Neural cell (in vitro differentiated cells): ENCODE results near the gene SHLD2. TPM values are rescaled to one million over a fixed set of nuclear protein-coding genes. Genes with fewer than 3 reads are reported as not detected.
A peak's percentile ranks its signal among the peaks of the same experiment; 100 is the strongest.

Experiments
- H2AFZ ChIP-seq: fragments of 200-600, 300-800 bp; sonication (generic), shearing (Covaris generic); 2 replicates; pipeline ENCODE4 v1.6.0; 2014; ENCODE audit warnings: low read depth, mild to moderate bottlenecking, antibody characterized with exemption, low read length, moderate library complexity
- H3F3A ChIP-seq: fragments of 200-600 bp; shearing (Covaris generic); 2 replicates; pipeline ENCODE4 v1.6.1; 2016; ENCODE audit warnings: mild to moderate bottlenecking, moderate library complexity, mixed read lengths, antibody characterized with exemption, low read length; ENCODE audit not compliant: insufficient read depth, poor library complexity, severe bottlenecking
- H3K27ac ChIP-seq: fragments of 200-600, 300-800 bp; sonication (generic), shearing (Covaris generic); 2 replicates; pipeline ENCODE4 v1.5.1; 2014; ENCODE audit warnings: mild to moderate bottlenecking, low read length, moderate library complexity
- H3K27me3 ChIP-seq: fragments of 300-800, 200-600 bp; sonication (generic), shearing (Covaris generic); 2 replicates; pipeline ENCODE4 v1.6.0; 2014; ENCODE audit warnings: mild to moderate bottlenecking, low read depth, low read length, moderate library complexity; ENCODE audit not compliant: insufficient read depth
- H3K36me3 ChIP-seq: fragments of 300-800, 200-600 bp; sonication (generic), shearing (Covaris generic); 2 replicates; pipeline ENCODE4 v1.5.1; 2014; ENCODE audit warnings: mild to moderate bottlenecking, antibody characterized with exemption, low read length, moderate library complexity; ENCODE audit not compliant: insufficient read depth
- H3K4me2 ChIP-seq: fragments of 300-800, 200-600 bp; sonication (generic), shearing (Covaris generic); 2 replicates; pipeline ENCODE4 v1.6.0; 2014; ENCODE audit warnings: mild to moderate bottlenecking, low read length
- H3K4me3 ChIP-seq: fragments of 300-800, 200-600 bp; sonication (generic), shearing (Covaris generic); 2 replicates; pipeline ENCODE4 v1.5.1; 2014; ENCODE audit warnings: mild to moderate bottlenecking, low read length, moderate library complexity
- H3K79me2 ChIP-seq: fragments of 200-600 bp; shearing (Covaris generic); replicated peaks from 2 replicates; pipeline ENCODE4 v1.6.0; 2014; ENCODE audit warnings: mild to moderate bottlenecking, low read length, moderate library complexity; ENCODE audit not compliant: insufficient read depth
- H3K9ac ChIP-seq: fragments of 300-800, 200-600 bp; sonication (generic), shearing (Covaris generic); 2 replicates; pipeline ENCODE4 v1.6.1; 2016; ENCODE audit warnings: mild to moderate bottlenecking, low read length, mixed read lengths
- H3K9me2 ChIP-seq: fragments of 200-600 bp; shearing (Covaris generic); 2 replicates; pipeline ENCODE4 v1.6.1; 2016; ENCODE audit warnings: mild to moderate bottlenecking, low read length, mixed read lengths; ENCODE audit not compliant: insufficient read depth
- H3K9me3 ChIP-seq: fragments of 200-600, 300-800 bp; sonication (generic), shearing (Covaris generic); 2 replicates; pipeline ENCODE4 v1.6.1; 2016; ENCODE audit warnings: mild to moderate bottlenecking, mixed run types, low read length, moderate library complexity, mixed read lengths
- H4K20me1 ChIP-seq: fragments of 200-600 bp; shearing (Covaris generic); 2 replicates; pipeline ENCODE4 v1.6.1; 2016; ENCODE audit warnings: mild to moderate bottlenecking, mixed run types; ENCODE audit not compliant: insufficient read depth
- EP300 ChIP-seq: fragments of 450-650 bp; conservative IDR thresholded peaks from 2 replicates; pipeline ENCODE4 v1.6.1; 2014; ENCODE audit warnings: antibody characterized with exemption, mild to moderate bottlenecking, moderate library complexity; ENCODE audit not compliant: poor library complexity, severe bottlenecking
- EZH2 ChIP-seq: fragments of 200-600, 300-800 bp; shearing (Covaris generic), sonication (generic); IDR thresholded peaks from 2 replicates; pipeline ENCODE4 v1.6.1; 2014; ENCODE audit warnings: antibody characterized with exemption, low read length, borderline replicate concordance, mild to moderate bottlenecking; ENCODE audit not compliant: insufficient read depth, poor library complexity, severe bottlenecking
- POLR2AphosphoS5 ChIP-seq: IDR thresholded peaks from 2 replicates; pipeline ENCODE4 v1.6.1; 2012
- RAD21 ChIP-seq: fragments of 450-650 bp; conservative IDR thresholded peaks from 2 replicates; pipeline ENCODE4 v1.6.1; 2014; ENCODE audit warnings: antibody characterized with exemption, mild to moderate bottlenecking, moderate library complexity
- SMC3 ChIP-seq: fragments of 450-650 bp; conservative IDR thresholded peaks from 2 replicates; pipeline ENCODE4 v1.6.1; 2014; ENCODE audit warnings: antibody characterized with exemption, mild to moderate bottlenecking, moderate library complexity; ENCODE audit not compliant: poor library complexity
- TAF1 ChIP-seq: IDR thresholded peaks from 2 replicates; pipeline ENCODE4 v1.6.1; 2012; ENCODE audit warnings: low read depth
- polyA plus RNA-seq: library from polyadenylated mRNA; depleted of rRNA; stranded (reverse); fragments of >200 nt; gene quantifications from 2 replicates; pipeline ENCODE4 v1.2.3, GENCODE V29; 2014
- TF ChIP-seq, protein P1 (sequence below): fragments of 450-650 bp; IDR thresholded peaks from 2 replicates; pipeline ENCODE4 v1.5.1; 2014; ENCODE audit warnings: antibody characterized with exemption, mild to moderate bottlenecking, moderate library complexity; ENCODE audit not compliant: poor library complexity, severe bottlenecking
- TF ChIP-seq, protein P2 (sequence below): IDR thresholded peaks from 2 replicates; pipeline ENCODE4 v1.6.1; 2012; ENCODE audit warnings: borderline replicate concordance

Gene SHLD2
- polyA plus RNA-seq, 1 donor from 2014 or later = 15.8 TPM

DNA sequence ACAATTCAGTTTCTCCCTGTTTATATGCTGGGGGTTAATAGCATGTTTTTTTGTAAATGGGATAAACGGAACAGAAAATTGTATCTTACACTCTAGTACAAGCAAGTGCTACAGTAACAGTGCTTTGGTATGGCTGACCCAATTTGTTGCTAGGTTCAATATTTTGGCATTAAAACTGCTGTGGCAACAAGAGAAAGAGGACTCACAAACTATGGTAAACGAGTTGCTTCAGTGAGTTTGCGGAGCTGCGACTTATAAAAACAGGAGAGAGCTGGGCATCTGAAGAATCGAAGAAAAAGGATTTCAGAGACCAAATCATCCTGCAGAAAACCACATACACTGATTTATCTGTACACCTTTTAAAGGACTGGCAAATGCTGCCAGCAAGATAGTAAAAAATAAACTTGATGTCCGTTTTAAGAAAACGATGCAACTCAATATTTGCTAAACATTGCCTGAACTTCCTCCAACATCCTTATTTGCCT lies 2.6 kb upstream of the SHLD2 start:
- no peak overlapping the region for H2AFZ ChIP-seq
- H3K36me3 ChIP-seq = peaks cover 4% of the 10 kb centered on the region
- peaks cover 35% of the 10 kb centered on the region for H3K79me2 ChIP-seq
- no peaks in the 10 kb centered on the region for H3K27me3 ChIP-seq
- no peaks in the 10 kb centered on the region for H3F3A ChIP-seq
- no peaks in the 10 kb centered on the region for H4K20me1 ChIP-seq
- peak overlapping the region; percentile 88 for H3K9ac ChIP-seq
- H3K9me3 ChIP-seq = no peaks in the 10 kb centered on the region
- H3K4me2 ChIP-seq = peak overlapping the region; percentile 91
- peak overlapping the region; percentile 91 for H3K4me3 ChIP-seq
- TF ChIP-seq SMC3 (no peak), EZH2 (no peak), RAD21 (no peak), POLR2AphosphoS5 (no peak), TAF1 (no peak)
- TF ChIP-seq, protein P1, sequence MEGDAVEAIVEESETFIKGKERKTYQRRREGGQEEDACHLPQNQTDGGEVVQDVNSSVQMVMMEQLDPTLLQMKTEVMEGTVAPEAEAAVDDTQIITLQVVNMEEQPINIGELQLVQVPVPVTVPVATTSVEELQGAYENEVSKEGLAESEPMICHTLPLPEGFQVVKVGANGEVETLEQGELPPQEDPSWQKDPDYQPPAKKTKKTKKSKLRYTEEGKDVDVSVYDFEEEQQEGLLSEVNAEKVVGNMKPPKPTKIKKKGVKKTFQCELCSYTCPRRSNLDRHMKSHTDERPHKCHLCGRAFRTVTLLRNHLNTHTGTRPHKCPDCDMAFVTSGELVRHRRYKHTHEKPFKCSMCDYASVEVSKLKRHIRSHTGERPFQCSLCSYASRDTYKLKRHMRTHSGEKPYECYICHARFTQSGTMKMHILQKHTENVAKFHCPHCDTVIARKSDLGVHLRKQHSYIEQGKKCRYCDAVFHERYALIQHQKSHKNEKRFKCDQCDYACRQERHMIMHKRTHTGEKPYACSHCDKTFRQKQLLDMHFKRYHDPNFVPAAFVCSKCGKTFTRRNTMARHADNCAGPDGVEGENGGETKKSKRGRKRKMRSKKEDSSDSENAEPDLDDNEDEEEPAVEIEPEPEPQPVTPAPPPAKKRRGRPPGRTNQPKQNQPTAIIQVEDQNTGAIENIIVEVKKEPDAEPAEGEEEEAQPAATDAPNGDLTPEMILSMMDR = no peak
- H3K27ac ChIP-seq = no peak overlapping the region
- no peaks in the 10 kb centered on the region for H3K9me2 ChIP-seq

DNA sequence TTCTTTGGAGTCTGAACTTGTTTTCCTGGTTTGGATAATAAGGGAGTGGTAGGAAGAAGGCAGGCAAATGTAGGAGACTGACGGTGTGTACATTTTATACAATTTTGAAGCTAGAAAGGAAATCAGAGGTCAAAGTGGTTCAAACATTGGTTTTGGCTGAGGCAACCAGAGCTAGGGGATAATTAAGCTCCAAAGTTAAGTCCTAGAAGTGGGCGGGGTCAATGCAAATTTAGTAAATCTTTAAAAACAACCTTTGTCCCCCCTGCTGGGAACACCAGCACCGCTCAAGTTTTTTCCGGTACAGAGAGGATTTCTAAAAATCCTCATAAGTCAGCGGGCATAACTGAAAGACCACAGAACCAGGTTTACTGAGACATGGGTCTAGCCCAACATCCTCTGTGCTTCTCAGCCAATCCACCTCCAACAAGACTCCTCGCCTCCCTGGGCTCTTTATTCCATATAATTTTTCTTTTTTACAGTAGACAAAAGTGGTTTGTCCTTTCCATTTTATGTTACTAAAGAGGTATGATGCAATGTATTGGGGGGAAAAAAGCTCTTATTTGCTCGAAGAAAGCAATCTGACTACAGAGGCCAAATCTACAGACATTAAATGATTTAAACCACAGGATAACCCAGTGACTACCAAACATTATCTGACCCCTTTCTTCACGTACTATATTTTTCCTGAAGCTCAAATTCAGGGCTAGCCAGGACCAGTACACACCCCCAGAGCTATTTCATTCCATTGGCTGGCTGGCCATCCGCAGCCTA lies 2.0 kb upstream of the SHLD2 start:
- Histone ChIP-seq H3K4me3 (peak overlapping the region; percentile 91), H2AFZ (no peak overlapping the region), H3F3A (no peaks in the 10 kb centered on the region), H3K9me3 (no peaks in the 10 kb centered on the region), H3K27ac (peak overlapping the region; percentile 79), H4K20me1 (no peaks in the 10 kb centered on the region), H3K79me2 (peaks cover 30% of the 10 kb centered on the region), H3K9ac (peak overlapping the region; percentile 88), H3K9me2 (no peaks in the 10 kb centered on the region), H3K4me2 (peak overlapping the region; percentile 91), H3K27me3 (no peaks in the 10 kb centered on the region), H3K36me3 (peaks cover 4% of the 10 kb centered on the region)
- TF ChIP-seq EP300 (no peak), EZH2 (no peak), POLR2AphosphoS5 (no peak), TAF1 (no peak), SMC3 (no peak)
- TF ChIP-seq, protein P2, sequence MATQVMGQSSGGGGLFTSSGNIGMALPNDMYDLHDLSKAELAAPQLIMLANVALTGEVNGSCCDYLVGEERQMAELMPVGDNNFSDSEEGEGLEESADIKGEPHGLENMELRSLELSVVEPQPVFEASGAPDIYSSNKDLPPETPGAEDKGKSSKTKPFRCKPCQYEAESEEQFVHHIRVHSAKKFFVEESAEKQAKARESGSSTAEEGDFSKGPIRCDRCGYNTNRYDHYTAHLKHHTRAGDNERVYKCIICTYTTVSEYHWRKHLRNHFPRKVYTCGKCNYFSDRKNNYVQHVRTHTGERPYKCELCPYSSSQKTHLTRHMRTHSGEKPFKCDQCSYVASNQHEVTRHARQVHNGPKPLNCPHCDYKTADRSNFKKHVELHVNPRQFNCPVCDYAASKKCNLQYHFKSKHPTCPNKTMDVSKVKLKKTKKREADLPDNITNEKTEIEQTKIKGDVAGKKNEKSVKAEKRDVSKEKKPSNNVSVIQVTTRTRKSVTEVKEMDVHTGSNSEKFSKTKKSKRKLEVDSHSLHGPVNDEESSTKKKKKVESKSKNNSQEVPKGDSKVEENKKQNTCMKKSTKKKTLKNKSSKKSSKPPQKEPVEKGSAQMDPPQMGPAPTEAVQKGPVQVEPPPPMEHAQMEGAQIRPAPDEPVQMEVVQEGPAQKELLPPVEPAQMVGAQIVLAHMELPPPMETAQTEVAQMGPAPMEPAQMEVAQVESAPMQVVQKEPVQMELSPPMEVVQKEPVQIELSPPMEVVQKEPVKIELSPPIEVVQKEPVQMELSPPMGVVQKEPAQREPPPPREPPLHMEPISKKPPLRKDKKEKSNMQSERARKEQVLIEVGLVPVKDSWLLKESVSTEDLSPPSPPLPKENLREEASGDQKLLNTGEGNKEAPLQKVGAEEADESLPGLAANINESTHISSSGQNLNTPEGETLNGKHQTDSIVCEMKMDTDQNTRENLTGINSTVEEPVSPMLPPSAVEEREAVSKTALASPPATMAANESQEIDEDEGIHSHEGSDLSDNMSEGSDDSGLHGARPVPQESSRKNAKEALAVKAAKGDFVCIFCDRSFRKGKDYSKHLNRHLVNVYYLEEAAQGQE = no peak
